NCI-H2107 treated with DMSO at 0.1 percent for 48 hours (cell line): ENCODE results near the gene OGDH.
"Not testable (repeated sequence)": the region's sequence is repeated elsewhere in the genome, so short reads cannot be mapped to it uniquely, and the experiment has no call there.

ENCODE experiments used
- DNase-seq: peaks from one replicate; lab custom pipeline; 2025; ENCODE audit not compliant: unreplicated experiment; lab: John Stamatoyannopoulos, UW

OGDH gene

GRCh38 chr7:44703391-44703790, 97.0 kb downstream of the OGDH start:
- DNase-seq = not testable (repeated sequence)

GRCh38 chr7:44703921-44704320, 97.5 kb downstream of the OGDH start:
- DNase-seq = no peak

- no peak for DNase-seq
Observed at GRCh38 chr7:44705434-44705833, 99.0 kb downstream of the OGDH start.

GRCh38 chr7:44706788-44707557, 100.5 kb downstream of the OGDH start:
- DNase-seq = no peak

DNA sequence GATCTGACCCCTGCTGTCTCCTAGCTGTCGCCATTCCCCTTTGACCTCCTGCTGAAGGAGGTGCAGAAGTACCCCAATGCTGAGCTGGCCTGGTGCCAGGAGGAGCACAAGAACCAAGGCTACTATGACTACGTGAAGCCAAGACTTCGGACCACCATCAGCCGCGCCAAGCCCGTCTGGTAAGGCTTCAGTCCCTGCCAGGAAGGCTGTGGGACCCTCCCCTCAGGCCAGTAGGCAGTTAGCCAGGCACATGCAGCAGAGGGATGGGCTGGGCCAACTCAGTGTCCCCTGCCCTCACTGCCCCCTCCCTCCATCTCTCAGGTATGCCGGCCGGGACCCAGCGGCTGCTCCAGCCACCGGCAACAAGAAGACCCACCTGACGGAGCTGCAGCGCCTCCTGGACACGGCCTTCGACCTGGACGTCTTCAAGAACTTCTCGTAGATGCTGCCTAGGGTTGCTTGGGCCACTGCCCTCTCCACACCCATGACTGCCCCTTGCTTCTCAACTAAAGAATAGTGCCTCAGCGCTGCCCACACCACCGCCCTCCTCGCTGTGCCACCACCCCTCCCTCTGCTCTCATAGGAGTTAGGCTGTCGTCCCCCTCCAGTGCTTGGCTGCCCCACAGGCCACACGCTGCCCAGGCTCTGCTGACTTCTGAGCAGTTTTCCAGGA, 101.3 kb downstream of the OGDH start:
- no peak for DNase-seq

DNA sequence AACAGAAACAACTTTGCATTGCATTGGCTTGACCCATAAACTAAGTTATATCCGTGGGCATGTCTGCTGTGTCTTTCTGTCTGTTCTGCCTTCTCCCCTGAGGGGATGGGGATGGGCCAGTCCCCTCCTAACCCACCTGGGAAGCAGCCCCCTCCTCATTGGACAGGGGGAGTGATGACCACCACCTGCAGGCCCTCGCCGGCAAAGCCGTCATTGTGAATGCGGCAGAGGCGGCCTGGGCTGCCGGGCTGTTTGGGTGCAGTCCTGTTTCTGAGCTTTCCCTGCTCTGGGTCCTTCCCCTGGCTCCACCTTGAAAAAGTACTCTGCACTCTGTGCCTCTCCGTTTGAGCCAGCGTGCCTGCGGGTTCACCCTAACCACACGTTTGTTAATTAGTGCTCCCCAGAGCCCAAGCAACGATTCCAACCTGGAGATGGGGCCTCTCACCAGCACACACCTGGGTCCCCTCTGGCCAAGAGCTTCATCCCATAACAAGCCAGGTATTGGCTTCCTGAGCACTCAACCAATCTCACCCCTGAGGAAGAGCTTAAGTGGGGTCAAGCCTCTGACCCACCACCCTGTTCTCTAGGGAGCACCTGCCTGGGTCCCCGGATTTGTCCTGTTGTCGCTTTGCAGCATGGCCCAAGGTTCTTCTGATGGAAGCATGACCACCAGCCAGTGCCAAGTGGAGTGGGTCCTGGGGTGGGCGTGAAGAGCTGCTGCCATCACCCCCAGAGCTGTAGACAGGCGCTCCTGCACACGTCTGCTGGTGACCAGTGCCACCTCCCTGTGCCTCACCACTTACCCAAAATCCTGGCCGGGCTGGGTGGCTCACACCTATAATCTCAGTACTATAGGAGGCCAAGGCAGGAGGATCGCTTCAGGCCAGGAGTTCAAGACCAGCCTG, 102.8 kb downstream of the OGDH start:
- DNase-seq = no peak

GRCh38 chr7:44709945-44710596, 103.6 kb downstream of the OGDH start:
- no peak for DNase-seq

DNA sequence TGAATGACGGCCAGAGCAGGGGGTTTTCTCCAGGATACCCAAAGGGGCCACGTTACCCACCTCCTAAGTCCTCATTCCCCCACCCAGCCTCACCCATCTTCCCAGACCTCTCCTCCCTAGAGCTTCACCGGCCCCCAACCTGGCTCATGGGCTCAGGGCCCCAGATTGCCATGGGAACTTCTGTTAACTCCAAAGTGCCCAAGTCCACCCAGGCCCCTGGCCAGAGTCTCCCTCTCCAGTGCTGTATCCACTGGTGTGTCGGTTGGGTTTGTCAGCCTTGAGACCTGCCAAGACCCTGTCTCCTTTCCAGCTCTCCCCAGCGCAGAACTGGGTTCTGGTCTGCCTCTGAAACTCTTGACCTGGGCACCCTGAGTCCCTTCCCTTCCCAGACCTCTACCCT, 105.1 kb downstream of the OGDH start:
- DNase-seq = no peak

- DNase-seq = no peak
Observed at GRCh38 chr7:44712012-44712411, 105.6 kb downstream of the OGDH start.

DNA sequence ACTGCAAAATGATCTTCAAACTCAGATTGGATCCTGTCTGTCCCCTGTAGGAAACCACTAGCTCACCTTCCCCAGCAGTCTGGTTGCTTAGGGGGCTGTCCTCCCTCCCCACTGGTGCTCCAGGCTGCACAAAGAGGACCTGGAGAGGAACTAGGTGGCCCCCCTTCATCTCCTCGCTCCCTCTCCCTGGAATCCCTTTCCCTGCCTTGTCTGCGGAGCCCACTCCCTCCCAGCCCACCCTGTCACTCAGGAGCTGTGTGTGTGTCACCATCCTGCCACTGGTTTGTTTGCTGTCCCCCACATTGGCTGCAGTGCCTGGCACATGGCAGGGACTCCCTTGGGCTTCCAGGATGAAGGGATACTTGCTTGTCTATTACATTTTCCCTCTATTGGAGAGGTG, 106.7 kb downstream of the OGDH start:
- no peak for DNase-seq

- no peak for DNase-seq
Observed at GRCh38 chr7:44713680-44714335, 107.4 kb downstream of the OGDH start.

- DNase-seq = no peak
Observed at GRCh38 chr7:44716205-44716604, 109.8 kb downstream of the OGDH start.

GRCh38 chr7:44720301-44720700, 113.9 kb downstream of the OGDH start:
- DNase-seq = no peak

- no peak for DNase-seq
Observed at GRCh38 chr7:44724276-44724675, 117.8 kb downstream of the OGDH start.

DNA sequence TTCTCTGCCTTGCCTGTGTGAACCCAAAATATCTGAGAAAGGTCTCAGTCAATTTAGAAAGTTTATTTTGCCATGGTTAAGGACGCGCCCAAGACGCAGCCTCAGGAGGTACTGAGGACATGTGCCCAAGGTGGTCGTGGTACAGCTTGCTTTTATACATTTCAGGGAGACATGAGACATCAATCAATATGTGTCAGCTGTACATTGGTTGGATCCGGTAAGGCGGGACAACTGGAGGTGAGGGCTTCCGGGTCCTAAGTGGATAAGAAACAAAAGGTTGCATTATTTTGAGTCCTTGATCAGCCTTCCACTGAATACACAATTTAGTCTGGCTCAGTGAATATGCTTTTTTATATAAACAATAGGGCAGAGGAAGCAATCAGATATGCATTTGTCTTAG, 119.8 kb downstream of the OGDH start:
- not testable (repeated sequence) for DNase-seq

GRCh38 chr7:44727158-44727936, 120.9 kb downstream of the OGDH start:
- DNase-seq = no peak

- no peak for DNase-seq
Observed at GRCh38 chr7:44727937-44728262, 121.5 kb downstream of the OGDH start.

- no peak for DNase-seq
Observed at GRCh38 chr7:44729949-44730590, 123.6 kb downstream of the OGDH start.

GRCh38 chr7:44732971-44733370, 126.5 kb downstream of the OGDH start:
- DNase-seq = not testable (repeated sequence)
